ENCODE measurements around the gene IKZF2.

The IKZF2 gene

GRCh38 chr2:213152065-213152794 is 818 bp upstream of the IKZF2 start:
- peak; percentile 43 for DNase-seq

GRCh38 chr2:213150315-213151097 is 906 bp downstream of the IKZF2 start:
- DNase-seq = no peak

- DNase-seq = no peak
These were observed 1.5 kb downstream of the IKZF2 start for GRCh38 chr2:213149949-213150314.

- no peak for DNase-seq
These were observed 2.0 kb downstream of the IKZF2 start for GRCh38 chr2:213149294-213149875.

GRCh38 chr2:213148572-213149261 is 2.7 kb downstream of the IKZF2 start:
- no peak for DNase-seq

- no peak for DNase-seq
These were observed 3.9 kb downstream of the IKZF2 start for GRCh38 chr2:213147538-213147937.

GRCh38 chr2:213145715-213146242 is 5.6 kb downstream of the IKZF2 start:
- DNase-seq = no peak

GRCh38 chr2:213137064-213137463 is 14.3 kb downstream of the IKZF2 start:
- no peak for DNase-seq

GRCh38 chr2:213129311-213129710 is 22.1 kb downstream of the IKZF2 start:
- no peak for DNase-seq

GRCh38 chr2:213125646-213126347 is 25.6 kb downstream of the IKZF2 start:
- DNase-seq = no peak

- no peak for DNase-seq
These were observed 28.7 kb downstream of the IKZF2 start for GRCh38 chr2:213122725-213123124.

GRCh38 chr2:213121690-213122089 is 29.7 kb downstream of the IKZF2 start:
- no peak for DNase-seq

- DNase-seq = peak; percentile 25
These were observed 32.2 kb downstream of the IKZF2 start for GRCh38 chr2:213119061-213119809.

- no peak for DNase-seq
These were observed 43.1 kb downstream of the IKZF2 start for GRCh38 chr2:213108308-213108707.

GRCh38 chr2:213107728-213108127 is 43.7 kb downstream of the IKZF2 start:
- DNase-seq = no peak

- DNase-seq = no peak
These were observed 46.2 kb downstream of the IKZF2 start for GRCh38 chr2:213105212-213105611.

- DNase-seq = no peak
These were observed 46.6 kb downstream of the IKZF2 start for GRCh38 chr2:213104903-213105202.

- DNase-seq = no peak
These were observed 47.1 kb downstream of the IKZF2 start for GRCh38 chr2:213104092-213104902.

GRCh38 chr2:213101692-213102460 is 49.5 kb downstream of the IKZF2 start:
- DNase-seq = no peak

- no peak for DNase-seq
These were observed 50.3 kb downstream of the IKZF2 start for GRCh38 chr2:213101109-213101508.

Measured in stimulated activated CD4-positive, alpha-beta T cell treated with anti-CD3 and anti-CD28 coated beads, Interleukin-15, amount 100 ng/mL, for 24 hours (primary cell).